C4-2B (cell line): ENCODE results near the gene GPR62.

ENCODE experiments used
- CTCF ChIP-seq: fragments of 450-650 bp; conservative IDR thresholded peaks from 2 replicates; pipeline ENCODE4 v1.5.1; 2017; ENCODE audit warnings: mild to moderate bottlenecking
- ZFX ChIP-seq: fragments of 450-650 bp; IDR thresholded peaks from 2 replicates; pipeline ENCODE4 v1.6.1; 2017

DNA sequence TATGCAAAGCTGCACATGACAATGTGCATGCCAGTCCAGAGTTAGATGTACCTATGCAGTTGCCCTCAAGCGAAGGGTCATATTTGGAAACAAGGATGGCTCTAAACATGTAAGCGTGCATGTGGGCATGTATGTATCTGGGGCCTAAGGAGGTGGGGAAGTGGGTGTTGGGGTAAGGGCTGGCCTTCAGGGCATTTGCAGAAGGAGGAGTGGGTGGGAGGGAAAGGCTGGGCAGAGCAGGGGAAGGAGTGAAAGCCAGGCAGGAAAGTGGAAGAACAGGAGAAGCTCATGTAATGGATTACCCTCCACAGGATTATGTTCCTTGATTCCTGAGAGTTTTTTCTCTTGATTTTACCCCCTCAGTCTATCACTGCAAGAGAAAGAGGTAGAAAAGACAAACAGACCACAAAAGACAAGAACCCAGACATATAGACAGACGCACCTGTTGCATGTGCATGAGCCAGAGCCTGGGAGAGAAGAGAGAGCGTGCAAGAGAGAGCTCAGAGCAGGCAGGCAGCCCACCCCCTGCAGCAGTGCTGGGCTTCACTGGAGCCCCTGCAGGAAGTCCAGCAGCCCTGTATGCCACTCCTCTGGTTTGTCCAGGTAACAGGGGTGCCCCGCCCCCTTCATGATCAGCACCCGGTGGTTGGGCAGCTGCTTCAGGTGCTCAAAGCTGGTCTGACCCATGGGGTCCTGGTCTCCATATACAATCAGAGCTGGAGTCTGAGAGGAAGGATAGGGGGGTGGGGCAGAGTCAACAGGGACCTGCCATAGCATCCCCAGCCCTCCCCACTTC, 13.9 kb downstream of the GPR62 start:
- TF ChIP-seq CTCF: no peak
- no peak for TF ChIP-seq ZFX
